ENCODE results near the gene OSBPL8. TPM values are rescaled to one million over a fixed set of nuclear protein-coding genes. Genes with fewer than 3 reads are reported as not detected.

OSBPL8 gene
- total RNA-seq, 2 experiments from 2014 or later = 154 to 160 TPM

- Mint-ChIP-seq H3K4me3 (peak overlapping the region; percentile 30), H3K36me3 (ENCODE audit: low read depth) (peaks cover 87% of the 10 kb centered on the region), H3K9me3 (peaks cover 15% of the 10 kb centered on the region), H3K4me1 (ENCODE audit: low read depth) (peaks cover 53% of the 10 kb centered on the region), H3K27me3 (no peaks in the 10 kb centered on the region), H3K27ac (peak overlapping the region; percentile 40)
- intact Hi-C loops (cut with DNase I, micrococcal nuclease) = no loop called here
- H3K4me3 ChIP-seq (ENCODE audit: low read length) = no peak overlapping the region
- POLR2A ChIA-PET = no interaction called here
- no peak for TF ChIP-seq CTCF (IDR thresholded peaks at IDR 0.05)
- no peak overlapping the region for H3K27ac ChIP-seq (ENCODE audit: low read depth in 1 of 2, low read length in 2 of 2)
- CTCF ChIA-PET = no interaction called here
- H3K9me3 ChIP-seq (ENCODE audit: control insufficient read depth in 1 of 2, insufficient read depth in 1 of 2, low read length in 2 of 2) = peaks cover 3 to 14% of the 10 kb centered on the region in 2 experiments
- DNase-seq = no peak
- H3K36me3 ChIP-seq (ENCODE audit: insufficient read depth, low read length) = peaks cover 27% of the 10 kb centered on the region
- H3K27me3 ChIP-seq (ENCODE audit: control insufficient read depth in 1 of 2, insufficient read depth in 2 of 2, low read length in 2 of 2) = no peaks in the 10 kb centered on the region
- H3K4me1 ChIP-seq (ENCODE audit: insufficient read depth, low read length) = peaks cover 9% of the 10 kb centered on the region
- ATAC-seq (ENCODE audit: poor library complexity) = no peak
Observed at GRCh38 chr12:76489737-76490136, 69.8 kb downstream of the OSBPL8 start.

- no peak for DNase-seq
- ATAC-seq (ENCODE audit: poor library complexity) = no peak
- Mint-ChIP-seq H3K4me3 (no peak overlapping the region), H3K4me1 (ENCODE audit: low read depth) (peaks cover 43% of the 10 kb centered on the region), H3K9me3 (no peaks in the 10 kb centered on the region), H3K27ac (no peak overlapping the region), H3K36me3 (ENCODE audit: low read depth) (peaks cover 80% of the 10 kb centered on the region), H3K27me3 (no peaks in the 10 kb centered on the region)
- TF ChIP-seq CTCF (IDR thresholded peaks at IDR 0.05) = no peak
- ChIA-PET POLR2A (interaction anchor here (1.7 kb wide), 1 partner anchor 73 kb away, joined by 4 read pairs; the partner anchor contains the start of gene OSBPL8), CTCF (no interaction called here)
- H3K36me3 ChIP-seq (ENCODE audit: insufficient read depth, low read length) = peaks cover 26% of the 10 kb centered on the region
- no peaks in the 10 kb centered on the region for H3K27me3 ChIP-seq (ENCODE audit: control insufficient read depth in 1 of 2, insufficient read depth in 2 of 2, low read length in 2 of 2)
- H3K4me1 ChIP-seq (ENCODE audit: insufficient read depth, low read length) = peaks cover 9% of the 10 kb centered on the region
- peaks cover 0 to 3% of the 10 kb centered on the region in 2 experiments for H3K9me3 ChIP-seq (ENCODE audit: control insufficient read depth in 1 of 2, insufficient read depth in 1 of 2, low read length in 2 of 2)
- no peak overlapping the region for H3K27ac ChIP-seq (ENCODE audit: low read depth in 1 of 2, low read length in 2 of 2)
- intact Hi-C loops (cut with DNase I, micrococcal nuclease) = no loop called here
- H3K4me3 ChIP-seq (ENCODE audit: low read length) = no peak overlapping the region
Observed at GRCh38 chr12:76486011-76486410, 73.6 kb downstream of the OSBPL8 start.

GRCh38 chr12:76480796-76481195 lies 78.8 kb downstream of the OSBPL8 start:
- ATAC-seq (ENCODE audit: poor library complexity) (no peak), DNase-seq (no peak)
- H3K4me1 Mint-ChIP-seq (ENCODE audit: low read depth) = peaks cover 44% of the 10 kb centered on the region
- peaks cover 72% of the 10 kb centered on the region for H3K36me3 Mint-ChIP-seq (ENCODE audit: low read depth)
- Histone ChIP-seq H3K4me3 (ENCODE audit: low read length) (no peak overlapping the region), H3K27ac (ENCODE audit: low read depth in 1 of 2, low read length in 2 of 2) (no peak overlapping the region), H3K9me3 (ENCODE audit: control insufficient read depth in 1 of 2, insufficient read depth in 1 of 2, low read length in 2 of 2) (no peaks in the 10 kb centered on the region), H3K27me3 (ENCODE audit: control insufficient read depth in 1 of 2, insufficient read depth in 2 of 2, low read length in 2 of 2) (no peaks in the 10 kb centered on the region), H3K36me3 (ENCODE audit: insufficient read depth, low read length) (peaks cover 3% of the 10 kb centered on the region), H3K4me1 (ENCODE audit: insufficient read depth, low read length) (no peaks in the 10 kb centered on the region)
- intact Hi-C loops (cut with DNase I, micrococcal nuclease) = loop anchor here in 1 of 2 experiments (5.0 kb wide), 1 partner anchor 42 kb away; no protein-coding TSS in a partner anchor
- ChIA-PET POLR2A (no interaction called here), CTCF (interaction anchor here (1.2 kb wide), 1 partner anchor 11 kb away, joined by 3 read pairs; no protein-coding TSS in a partner anchor)
- H3K9me3 Mint-ChIP-seq = no peaks in the 10 kb centered on the region
- no peak overlapping the region for H3K4me3 Mint-ChIP-seq
- TF ChIP-seq CTCF (IDR thresholded peaks at IDR 0.05) = no peak
- no peaks in the 10 kb centered on the region for H3K27me3 Mint-ChIP-seq
- H3K27ac Mint-ChIP-seq = peak overlapping the region; percentile 2

Measured in CD4-positive, alpha-beta T cell (primary cell).